HCT116 (cell line): ENCODE measurements around the gene KIRREL2. TPM values are rescaled to one million over a fixed set of nuclear protein-coding genes. Genes with fewer than 3 reads are reported as not detected.

ENCODE experiments used
- ATAC-seq: fragments of 200-7000 bp; cut with Tn5 transposase; 2 replicates; pipeline ENCODE4 v1.9.1; 2020; ENCODE audit warnings: mild to moderate bottlenecking, moderate library complexity
- BruUV-seq: library from RNA; stranded (reverse); fragments of 400-500 nt; replicated peaks from 2 replicates; lab custom pipeline; 2021; lab: Mats Ljungman, UMichigan
- CTCF ChIA-PET: fragments of 300-600 bp; sonication (Branson Sonifier 250); formaldehyde crosslinking; loops from one replicate; lab custom pipeline; 2021; ENCODE audit warnings: antibody characterized with exemption; lab: Charles Lee
- POLR2A ChIA-PET: fragments of 300-600, 350-600 bp; sonication (Branson Sonifier 250); formaldehyde crosslinking; loops from one replicate; lab custom pipeline; 2021; ENCODE audit warnings: antibody characterized with exemption; lab: Charles Lee
- RAD21 ChIA-PET, 2 experiments: fragments of 300-600 bp; sonication (Branson Sonifier 250); formaldehyde crosslinking; loops; one replicate each; lab custom pipeline; 2023; ENCODE audit warnings: low total read pairs in 2 of 2; ENCODE audit not compliant: uncharacterized antibody in 2 of 2, unreplicated experiment in 2 of 2, low non-redundant PET in 1 of 2; lab: Charles Lee
- DNase-seq: peaks from one replicate; pipeline ENCODE4 v3.0.0-alpha.2; 2010; ENCODE audit warnings: low read depth, low spot score
- H2AFZ ChIP-seq: fragments of 200-600 bp; shearing (Covaris generic), sonication (generic); 2 replicates; pipeline ENCODE4 v1.6.1; 2017; ENCODE audit warnings: low read depth, mixed run types, mixed read lengths, antibody characterized with exemption, low read length; ENCODE audit not compliant: poor library complexity, severe bottlenecking
- H3K27ac ChIP-seq: 2 replicates; pipeline ENCODE4 v1.5.1; 2012; ENCODE audit warnings: low read depth, low read length
- H3K27me3 ChIP-seq: fragments of 200-600 bp; sonication (generic); 2 replicates; pipeline ENCODE4 v1.6.1; 2016; ENCODE audit warnings: mixed run types, low read length, mixed read lengths; ENCODE audit not compliant: insufficient read depth
- H3K36me3 ChIP-seq, 2 experiments: fragments of 200-500 bp in 1 of 2; fragments of 200-600 bp in 1 of 2; sonication (Bioruptor generic) in 1 of 2; sonication (generic) in 1 of 2; 2 replicates each; pipeline versions ENCODE4 v1.5.1 to v1.6.1; 2014 to 2016; ENCODE audit warnings: low read length in 2 of 2, inconsistent platforms in 1 of 2, mixed read lengths in 1 of 2, mixed run types in 1 of 2; ENCODE audit not compliant: insufficient read depth in 2 of 2, control insufficient read depth in 1 of 2
- H3K4me1 ChIP-seq, 2 experiments: fragments of 200-600 bp in 1 of 2; sonication (generic) in 1 of 2; 2 replicates each; pipeline versions ENCODE4 v1.5.1 to v1.6.1; 2012 to 2017; ENCODE audit warnings: low read length in 2 of 2, inconsistent platforms in 1 of 2, mild to moderate bottlenecking in 1 of 2, mixed read lengths in 1 of 2, mixed run types in 1 of 2, moderate library complexity in 1 of 2; ENCODE audit not compliant: insufficient read depth in 2 of 2, control insufficient read depth in 1 of 2
- H3K4me2 ChIP-seq: fragments of 200-600 bp; sonication (generic); 2 replicates; pipeline ENCODE4 v1.6.1; 2017; ENCODE audit warnings: mixed run types, low read length, mixed read lengths
- H3K4me3 ChIP-seq, 2 experiments: fragments of 200-600 bp in 1 of 2; sonication (generic) in 1 of 2; replicated peaks in 1 of 2; 2 replicates each; pipeline ENCODE4 v1.5.1; 2011 to 2016; ENCODE audit warnings: low read length in 2 of 2, control low read depth in 1 of 2, low read depth in 1 of 2, mild to moderate bottlenecking in 1 of 2, mixed read lengths in 1 of 2, mixed run types in 1 of 2
- H3K79me2 ChIP-seq: fragments of 200-600 bp; sonication (generic); 2 replicates; pipeline ENCODE4 v1.6.1; 2017; ENCODE audit warnings: mild to moderate bottlenecking, mixed run types, low read length, moderate library complexity, mixed read lengths; ENCODE audit not compliant: insufficient read depth
- H3K9ac ChIP-seq: fragments of 200-600 bp; sonication (generic); 2 replicates; pipeline ENCODE4 v1.6.1; 2016; ENCODE audit warnings: low read length, mixed read lengths
- H3K9me2 ChIP-seq: fragments of 200-600 bp; sonication (generic), shearing (Covaris generic); 2 replicates; pipeline ENCODE4 v1.6.1; 2017; ENCODE audit warnings: mixed run types, mild to moderate bottlenecking, moderate library complexity; ENCODE audit not compliant: insufficient read depth
- H3K9me3 ChIP-seq, 2 experiments: fragments of 200-500 bp in 1 of 2; fragments of 200-600 bp in 1 of 2; sonication (Bioruptor generic) in 1 of 2; sonication (generic) in 1 of 2; 2 replicates each; pipeline ENCODE4 v1.6.1; 2014 to 2017; ENCODE audit warnings: low read length in 2 of 2, mixed read lengths in 2 of 2, inconsistent platforms in 1 of 2, low read depth in 1 of 2, mild to moderate bottlenecking in 1 of 2, mixed run types in 1 of 2, moderate library complexity in 1 of 2; ENCODE audit not compliant: control insufficient read depth in 1 of 2, insufficient read depth in 1 of 2
- H4K20me1 ChIP-seq: fragments of 200-600 bp; sonication (generic), shearing (Covaris generic); 2 replicates; pipeline ENCODE4 v1.6.1; 2017; ENCODE audit warnings: mixed run types, mild to moderate bottlenecking, moderate library complexity; ENCODE audit not compliant: insufficient read depth
- CEBPB ChIP-seq: IDR thresholded peaks from 2 replicates; pipeline ENCODE4 v1.6.1; 2012; ENCODE audit warnings: low read depth
- EGR1 ChIP-seq: IDR thresholded peaks from 2 replicates; pipeline ENCODE4 v1.6.1; 2012; ENCODE audit warnings: low read depth
- ELF1 ChIP-seq: IDR thresholded peaks from 2 replicates; pipeline ENCODE4 v1.6.1; 2012; ENCODE audit warnings: low read depth, borderline replicate concordance
- POLR2AphosphoS5 ChIP-seq: IDR thresholded peaks from 2 replicates; pipeline ENCODE4 v1.6.1; 2011; ENCODE audit warnings: mild to moderate bottlenecking, low read depth, low read length, moderate library complexity
- RAD21 ChIP-seq: IDR thresholded peaks from 2 replicates; pipeline ENCODE4 v1.6.1; 2012; ENCODE audit warnings: low read depth, mild to moderate bottlenecking
- REST ChIP-seq: IDR thresholded peaks from 2 replicates; pipeline ENCODE4 v1.6.1; 2012; ENCODE audit warnings: low read depth
- SRF ChIP-seq: IDR thresholded peaks from 2 replicates; pipeline ENCODE4 v1.6.1; 2012; ENCODE audit warnings: low read depth
- ZBTB33 ChIP-seq: IDR thresholded peaks from 2 replicates; pipeline ENCODE4 v1.6.1; 2011; ENCODE audit warnings: mild to moderate bottlenecking, low read length, moderate library complexity; ENCODE audit not compliant: insufficient replicate concordance; ENCODE audit errors: extremely low read depth
- ZNF274 ChIP-seq: fragments of 200-500 bp; sonication (Bioruptor generic); IDR thresholded peaks from 2 replicates; pipeline ENCODE4 v1.6.1; 2014; ENCODE audit warnings: mild to moderate bottlenecking, low read depth, low read length, inconsistent platforms
- intact Hi-C: fragments of 100-400 bp; cut with micrococcal nuclease; formaldehyde crosslinking; loops from 2 replicates; pipeline ENCODE4 v1.10.0; 2022
- total RNA-seq: library from RNA; stranded (reverse); gene quantifications from one replicate; pipeline ENCODE4 v1.2.1, GENCODE V29; 2021; ENCODE audit not compliant: unreplicated experiment

KIRREL2 gene
- total RNA-seq, 1 experiment from 2014 or later = 1.3 TPM

- DNase-seq = no peak
- Histone ChIP-seq H3K9ac (no peak overlapping the region), H3K4me2 (peak overlapping the region; percentile 9; the same call in 1 of the 2 replicates), H3K9me2 (no peaks in the 10 kb centered on the region), H3K9me3 (no peaks in the 10 kb centered on the region), H2AFZ (no peak overlapping the region), H3K4me1 (peaks cover 11 to 20% of the 10 kb centered on the region in 2 experiments), H3K79me2 (no peaks in the 10 kb centered on the region), H3K27ac (no peak overlapping the region), H3K4me3 (no peak overlapping the region), H3K36me3 (no peaks in the 10 kb centered on the region), H3K27me3 (no peaks in the 10 kb centered on the region), H4K20me1 (no peaks in the 10 kb centered on the region)
- TF ChIP-seq ZBTB33 (no peak), EGR1 (peak; percentile 33; the same call in 1 of the 2 replicates)
- no TSS peak for BruUV-seq
- intact Hi-C loops = no loop called here
- ChIA-PET POLR2A (no interaction called here), RAD21 (no interaction called here), CTCF (interaction anchor here (0.6 kb wide), 1 partner anchor 55 kb away, joined by 5 read pairs; no protein-coding TSS in a partner anchor)
- ATAC-seq = no peak
Observed at GRCh38 chr19:35913589-35913988, 56.9 kb downstream of the KIRREL2 start.

GRCh38 chr19:35915443-35915842, 58.7 kb downstream of the KIRREL2 start:
- H3K27ac ChIP-seq = no peak overlapping the region
- TF ChIP-seq CEBPB (no peak), SRF (no peak), ZNF274 (no peak), REST (no peak), ELF1 (no peak), RAD21 (no peak), POLR2AphosphoS5 (no peak)
- no peaks in the 10 kb centered on the region for H3K9me2 ChIP-seq
- BruUV-seq = no TSS peak
- no peaks in the 10 kb centered on the region for H3K79me2 ChIP-seq
- H3K4me2 ChIP-seq = no peak overlapping the region
- H3K27me3 ChIP-seq = no peaks in the 10 kb centered on the region
- H3K9ac ChIP-seq = no peak overlapping the region
- H3K4me1 ChIP-seq = peaks cover 11 to 20% of the 10 kb centered on the region in 2 experiments
- H3K4me3 ChIP-seq = no peak overlapping the region
- RAD21 ChIA-PET = interaction anchor here in 1 of 2 experiments (0.7 kb wide), 1 partner anchor 97 kb away, joined by 3 read pairs; no protein-coding TSS in a partner anchor
- intact Hi-C loops = no loop called here
- DNase-seq (no peak), ATAC-seq (no peak)
- no peak overlapping the region for H2AFZ ChIP-seq
- H4K20me1 ChIP-seq = no peaks in the 10 kb centered on the region
- no peaks in the 10 kb centered on the region for H3K36me3 ChIP-seq
- CTCF ChIA-PET = no interaction called here
- POLR2A ChIA-PET = no interaction called here
- H3K9me3 ChIP-seq = no peaks in the 10 kb centered on the region
